Stomach (tissue), 4 donors: ENCODE measurements around the gene ZXDC.

Experiments
- CTCF ChIP-seq, 7 experiments: fragments of 450-650 bp in 4 of 7; fragments of 200-600 bp in 3 of 7; sonication (generic) in 3 of 7; IDR thresholded peaks; one replicate each; pipeline ENCODE4 v1.5.1; 2016 to 2019; ENCODE audit warnings: antibody characterized with exemption in 7 of 7, control low read depth in 2 of 7, mild to moderate bottlenecking in 1 of 7
- EP300 ChIP-seq: sonication (generic); formaldehyde crosslinking; IDR thresholded peaks from one replicate; pipeline ENCODE4 v1.6.1; 2017; ENCODE audit warnings: antibody characterized with exemption
- POLR2A ChIP-seq, 4 donors: fragments of 450-650 bp; IDR thresholded peaks; one replicate each; pipeline ENCODE4 v1.6.1; 2016; ENCODE audit warnings: antibody characterized with exemption in 4 of 4, control low read depth in 2 of 4, mild to moderate bottlenecking in 1 of 4, moderate library complexity in 1 of 4

DNA sequence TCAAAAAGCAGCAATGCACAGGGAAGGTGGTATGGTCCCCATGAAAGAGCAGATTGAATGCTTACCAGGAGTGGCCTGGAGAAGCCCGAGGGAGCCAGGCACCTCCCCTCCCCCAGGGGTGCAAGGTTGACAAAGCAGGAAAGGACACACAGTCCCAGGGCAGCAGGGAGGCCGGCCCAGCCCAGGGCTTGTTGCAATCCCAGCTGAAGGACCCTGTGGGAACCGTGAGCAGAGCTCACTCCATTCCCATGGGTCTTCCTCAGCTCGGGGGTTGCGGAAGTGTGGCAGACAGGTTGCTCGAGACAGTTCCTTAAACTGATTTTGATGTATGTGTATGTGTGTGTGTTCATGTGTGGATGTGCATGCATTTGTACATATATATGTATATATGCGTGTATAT, 26.0 kb upstream of the ZXDC start:
- TF ChIP-seq CTCF (IDR thresholded peaks at IDR 0.05), result no peak
- no peak for TF ChIP-seq EP300
- no peak for TF ChIP-seq POLR2A (IDR thresholded peaks at IDR 0.05)
